ENCODE data around the gene PPT2. TPM values are rescaled to one million over a fixed set of nuclear protein-coding genes. Genes with fewer than 3 reads are reported as not detected.

PPT2 gene
- total and polyA plus RNA-seq, 2 of the 13 experiments (the other 11 are each of a cell fraction or from before 2014, with no cell fraction given): 39.2 to 61.8 TPM

DNA sequence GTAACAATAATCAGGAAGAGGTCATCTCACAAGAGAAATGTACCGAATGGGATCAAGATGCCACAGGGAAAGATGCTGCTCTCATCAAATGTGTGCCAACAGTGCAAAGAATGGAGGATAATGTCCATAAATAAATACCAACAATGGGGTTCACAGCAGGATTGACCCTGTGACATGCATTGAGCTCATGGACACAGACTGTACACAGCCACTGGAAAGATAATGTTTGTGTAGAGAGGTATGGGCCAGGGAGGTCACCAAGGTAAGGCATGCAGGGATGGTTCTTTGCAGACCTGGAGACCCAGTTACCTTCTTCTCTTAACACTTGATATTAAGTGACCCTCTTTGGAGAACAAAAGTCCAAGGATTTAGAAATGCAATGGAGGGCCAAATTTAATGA lies 20.5 kb downstream of the PPT2 start (continued):
- TF ChIP-seq SATB2 (CRISPR knock-in tag; IDR thresholded peaks at IDR 0.05) (no peak), CEBPB (IDR thresholded peaks at IDR 0.05; ENCODE audit: borderline replicate concordance, low read depth, low read length) (no peak), RXRB (CRISPR knock-in tag; IDR thresholded peaks at IDR 0.05; ENCODE audit: borderline replicate concordance) (peak; percentile 33; the same call in 1 of the 2 replicates), ZNF619 (CRISPR knock-in tag; IDR thresholded peaks at IDR 0.05) (no peak), GFI1 (CRISPR knock-in tag; IDR thresholded peaks at IDR 0.05; ENCODE audit: borderline replicate concordance) (no peak), ZNF749 (CRISPR knock-in tag; IDR thresholded peaks at IDR 0.05; ENCODE audit: borderline replicate concordance) (no peak)
- TF ChIP-seq, protein P1, sequence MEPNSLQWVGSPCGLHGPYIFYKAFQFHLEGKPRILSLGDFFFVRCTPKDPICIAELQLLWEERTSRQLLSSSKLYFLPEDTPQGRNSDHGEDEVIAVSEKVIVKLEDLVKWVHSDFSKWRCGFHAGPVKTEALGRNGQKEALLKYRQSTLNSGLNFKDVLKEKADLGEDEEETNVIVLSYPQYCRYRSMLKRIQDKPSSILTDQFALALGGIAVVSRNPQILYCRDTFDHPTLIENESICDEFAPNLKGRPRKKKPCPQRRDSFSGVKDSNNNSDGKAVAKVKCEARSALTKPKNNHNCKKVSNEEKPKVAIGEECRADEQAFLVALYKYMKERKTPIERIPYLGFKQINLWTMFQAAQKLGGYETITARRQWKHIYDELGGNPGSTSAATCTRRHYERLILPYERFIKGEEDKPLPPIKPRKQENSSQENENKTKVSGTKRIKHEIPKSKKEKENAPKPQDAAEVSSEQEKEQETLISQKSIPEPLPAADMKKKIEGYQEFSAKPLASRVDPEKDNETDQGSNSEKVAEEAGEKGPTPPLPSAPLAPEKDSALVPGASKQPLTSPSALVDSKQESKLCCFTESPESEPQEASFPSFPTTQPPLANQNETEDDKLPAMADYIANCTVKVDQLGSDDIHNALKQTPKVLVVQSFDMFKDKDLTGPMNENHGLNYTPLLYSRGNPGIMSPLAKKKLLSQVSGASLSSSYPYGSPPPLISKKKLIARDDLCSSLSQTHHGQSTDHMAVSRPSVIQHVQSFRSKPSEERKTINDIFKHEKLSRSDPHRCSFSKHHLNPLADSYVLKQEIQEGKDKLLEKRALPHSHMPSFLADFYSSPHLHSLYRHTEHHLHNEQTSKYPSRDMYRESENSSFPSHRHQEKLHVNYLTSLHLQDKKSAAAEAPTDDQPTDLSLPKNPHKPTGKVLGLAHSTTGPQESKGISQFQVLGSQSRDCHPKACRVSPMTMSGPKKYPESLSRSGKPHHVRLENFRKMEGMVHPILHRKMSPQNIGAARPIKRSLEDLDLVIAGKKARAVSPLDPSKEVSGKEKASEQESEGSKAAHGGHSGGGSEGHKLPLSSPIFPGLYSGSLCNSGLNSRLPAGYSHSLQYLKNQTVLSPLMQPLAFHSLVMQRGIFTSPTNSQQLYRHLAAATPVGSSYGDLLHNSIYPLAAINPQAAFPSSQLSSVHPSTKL (CRISPR knock-in tag; IDR thresholded peaks at IDR 0.05): peak; percentile 50; the same call in 1 of the 2 replicates
- TF ChIP-seq, protein P2, sequence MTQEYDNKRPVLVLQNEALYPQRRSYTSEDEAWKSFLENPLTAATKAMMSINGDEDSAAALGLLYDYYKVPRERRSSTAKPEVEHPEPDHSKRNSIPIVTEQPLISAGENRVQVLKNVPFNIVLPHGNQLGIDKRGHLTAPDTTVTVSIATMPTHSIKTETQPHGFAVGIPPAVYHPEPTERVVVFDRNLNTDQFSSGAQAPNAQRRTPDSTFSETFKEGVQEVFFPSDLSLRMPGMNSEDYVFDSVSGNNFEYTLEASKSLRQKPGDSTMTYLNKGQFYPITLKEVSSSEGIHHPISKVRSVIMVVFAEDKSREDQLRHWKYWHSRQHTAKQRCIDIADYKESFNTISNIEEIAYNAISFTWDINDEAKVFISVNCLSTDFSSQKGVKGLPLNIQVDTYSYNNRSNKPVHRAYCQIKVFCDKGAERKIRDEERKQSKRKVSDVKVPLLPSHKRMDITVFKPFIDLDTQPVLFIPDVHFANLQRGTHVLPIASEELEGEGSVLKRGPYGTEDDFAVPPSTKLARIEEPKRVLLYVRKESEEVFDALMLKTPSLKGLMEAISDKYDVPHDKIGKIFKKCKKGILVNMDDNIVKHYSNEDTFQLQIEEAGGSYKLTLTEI (CRISPR knock-in tag; conservative IDR thresholded peaks at IDR 0.05): no peak
- TF ChIP-seq, protein P3, sequence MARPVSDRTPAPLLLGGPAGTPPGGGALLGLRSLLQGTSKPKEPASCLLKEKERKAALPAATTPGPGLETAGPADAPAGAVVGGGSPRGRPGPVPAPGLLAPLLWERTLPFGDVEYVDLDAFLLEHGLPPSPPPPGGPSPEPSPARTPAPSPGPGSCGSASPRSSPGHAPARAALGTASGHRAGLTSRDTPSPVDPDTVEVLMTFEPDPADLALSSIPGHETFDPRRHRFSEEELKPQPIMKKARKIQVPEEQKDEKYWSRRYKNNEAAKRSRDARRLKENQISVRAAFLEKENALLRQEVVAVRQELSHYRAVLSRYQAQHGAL (CRISPR knock-in tag; IDR thresholded peaks at IDR 0.05; ENCODE audit: not compliant biosample characterization): no peak
- TF ChIP-seq, protein P4, sequence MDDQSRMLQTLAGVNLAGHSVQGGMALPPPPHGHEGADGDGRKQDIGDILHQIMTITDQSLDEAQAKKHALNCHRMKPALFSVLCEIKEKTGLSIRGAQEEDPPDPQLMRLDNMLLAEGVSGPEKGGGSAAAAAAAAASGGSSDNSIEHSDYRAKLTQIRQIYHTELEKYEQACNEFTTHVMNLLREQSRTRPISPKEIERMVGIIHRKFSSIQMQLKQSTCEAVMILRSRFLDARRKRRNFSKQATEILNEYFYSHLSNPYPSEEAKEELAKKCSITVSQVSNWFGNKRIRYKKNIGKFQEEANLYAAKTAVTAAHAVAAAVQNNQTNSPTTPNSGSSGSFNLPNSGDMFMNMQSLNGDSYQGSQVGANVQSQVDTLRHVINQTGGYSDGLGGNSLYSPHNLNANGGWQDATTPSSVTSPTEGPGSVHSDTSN (CRISPR knock-in tag; IDR thresholded peaks at IDR 0.05; ENCODE audit: borderline replicate concordance): no peak
- TF ChIP-seq, protein P5, sequence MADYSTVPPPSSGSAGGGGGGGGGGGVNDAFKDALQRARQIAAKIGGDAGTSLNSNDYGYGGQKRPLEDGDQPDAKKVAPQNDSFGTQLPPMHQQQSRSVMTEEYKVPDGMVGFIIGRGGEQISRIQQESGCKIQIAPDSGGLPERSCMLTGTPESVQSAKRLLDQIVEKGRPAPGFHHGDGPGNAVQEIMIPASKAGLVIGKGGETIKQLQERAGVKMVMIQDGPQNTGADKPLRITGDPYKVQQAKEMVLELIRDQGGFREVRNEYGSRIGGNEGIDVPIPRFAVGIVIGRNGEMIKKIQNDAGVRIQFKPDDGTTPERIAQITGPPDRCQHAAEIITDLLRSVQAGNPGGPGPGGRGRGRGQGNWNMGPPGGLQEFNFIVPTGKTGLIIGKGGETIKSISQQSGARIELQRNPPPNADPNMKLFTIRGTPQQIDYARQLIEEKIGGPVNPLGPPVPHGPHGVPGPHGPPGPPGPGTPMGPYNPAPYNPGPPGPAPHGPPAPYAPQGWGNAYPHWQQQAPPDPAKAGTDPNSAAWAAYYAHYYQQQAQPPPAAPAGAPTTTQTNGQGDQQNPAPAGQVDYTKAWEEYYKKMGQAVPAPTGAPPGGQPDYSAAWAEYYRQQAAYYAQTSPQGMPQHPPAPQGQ (CRISPR knock-in tag; IDR thresholded peaks at IDR 0.05; ENCODE audit: borderline replicate concordance): no peak
- TF ChIP-seq, protein P6, sequence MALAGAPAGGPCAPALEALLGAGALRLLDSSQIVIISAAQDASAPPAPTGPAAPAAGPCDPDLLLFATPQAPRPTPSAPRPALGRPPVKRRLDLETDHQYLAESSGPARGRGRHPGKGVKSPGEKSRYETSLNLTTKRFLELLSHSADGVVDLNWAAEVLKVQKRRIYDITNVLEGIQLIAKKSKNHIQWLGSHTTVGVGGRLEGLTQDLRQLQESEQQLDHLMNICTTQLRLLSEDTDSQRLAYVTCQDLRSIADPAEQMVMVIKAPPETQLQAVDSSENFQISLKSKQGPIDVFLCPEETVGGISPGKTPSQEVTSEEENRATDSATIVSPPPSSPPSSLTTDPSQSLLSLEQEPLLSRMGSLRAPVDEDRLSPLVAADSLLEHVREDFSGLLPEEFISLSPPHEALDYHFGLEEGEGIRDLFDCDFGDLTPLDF (CRISPR knock-in tag; IDR thresholded peaks at IDR 0.05): no peak
- TF ChIP-seq, protein P7, sequence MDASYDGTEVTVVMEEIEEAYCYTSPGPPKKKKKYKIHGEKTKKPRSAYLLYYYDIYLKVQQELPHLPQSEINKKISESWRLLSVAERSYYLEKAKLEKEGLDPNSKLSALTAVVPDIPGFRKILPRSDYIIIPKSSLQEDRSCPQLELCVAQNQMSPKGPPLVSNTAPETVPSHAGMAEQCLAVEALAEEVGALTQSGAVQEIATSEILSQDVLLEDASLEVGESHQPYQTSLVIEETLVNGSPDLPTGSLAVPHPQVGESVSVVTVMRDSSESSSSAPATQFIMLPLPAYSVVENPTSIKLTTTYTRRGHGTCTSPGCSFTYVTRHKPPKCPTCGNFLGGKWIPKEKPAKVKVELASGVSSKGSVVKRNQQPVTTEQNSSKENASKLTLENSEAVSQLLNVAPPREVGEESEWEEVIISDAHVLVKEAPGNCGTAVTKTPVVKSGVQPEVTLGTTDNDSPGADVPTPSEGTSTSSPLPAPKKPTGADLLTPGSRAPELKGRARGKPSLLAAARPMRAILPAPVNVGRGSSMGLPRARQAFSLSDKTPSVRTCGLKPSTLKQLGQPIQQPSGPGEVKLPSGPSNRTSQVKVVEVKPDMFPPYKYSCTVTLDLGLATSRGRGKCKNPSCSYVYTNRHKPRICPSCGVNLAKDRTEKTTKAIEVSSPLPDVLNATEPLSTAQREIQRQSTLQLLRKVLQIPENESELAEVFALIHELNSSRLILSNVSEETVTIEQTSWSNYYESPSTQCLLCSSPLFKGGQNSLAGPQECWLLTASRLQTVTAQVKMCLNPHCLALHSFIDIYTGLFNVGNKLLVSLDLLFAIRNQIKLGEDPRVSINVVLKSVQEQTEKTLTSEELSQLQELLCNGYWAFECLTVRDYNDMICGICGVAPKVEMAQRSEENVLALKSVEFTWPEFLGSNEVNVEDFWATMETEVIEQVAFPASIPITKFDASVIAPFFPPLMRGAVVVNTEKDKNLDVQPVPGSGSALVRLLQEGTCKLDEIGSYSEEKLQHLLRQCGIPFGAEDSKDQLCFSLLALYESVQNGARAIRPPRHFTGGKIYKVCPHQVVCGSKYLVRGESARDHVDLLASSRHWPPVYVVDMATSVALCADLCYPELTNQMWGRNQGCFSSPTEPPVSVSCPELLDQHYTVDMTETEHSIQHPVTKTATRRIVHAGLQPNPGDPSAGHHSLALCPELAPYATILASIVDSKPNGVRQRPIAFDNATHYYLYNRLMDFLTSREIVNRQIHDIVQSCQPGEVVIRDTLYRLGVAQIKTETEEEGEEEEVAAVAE (CRISPR knock-in tag; IDR thresholded peaks at IDR 0.05; ENCODE audit: borderline replicate concordance): no peak
